Colon (tissue), 2 donors: ENCODE data around the gene MAFG.

ENCODE experiments used
- FAIRE-seq: peaks from 2 replicates; lab custom pipeline; 2012; peaks lifted over from hg19 to GRCh38; lab: Jason Lieb, UNC
- donor health status: control.
- donor health status: control.

MAFG gene

DNA sequence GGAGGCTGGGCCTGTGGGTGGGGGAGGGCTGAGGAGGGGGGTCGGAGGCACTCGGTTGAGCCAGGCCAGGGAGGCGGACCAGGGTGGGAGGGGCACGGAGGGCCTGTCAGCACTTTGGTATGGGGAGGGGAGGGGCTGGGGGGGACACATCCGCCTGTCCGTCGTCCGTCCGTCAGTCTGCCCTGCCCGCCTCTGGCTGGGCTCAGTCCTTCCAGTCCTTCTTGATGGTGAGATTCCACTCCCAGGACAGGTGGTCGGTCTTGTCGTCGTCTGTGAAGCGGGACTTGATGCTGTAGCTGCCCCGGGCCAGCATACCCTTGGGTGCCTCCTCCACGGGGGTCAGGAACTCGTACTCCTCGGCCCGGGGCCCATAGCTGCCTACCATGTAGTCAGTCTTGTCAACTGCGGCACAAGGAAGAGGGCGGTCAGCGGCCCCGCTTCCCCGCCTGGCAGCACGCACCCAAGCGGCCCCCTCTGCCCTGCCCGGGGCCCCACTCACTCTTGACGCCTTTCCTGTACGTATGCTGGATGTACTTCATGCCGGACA, 58.8 kb downstream of the MAFG start:
- FAIRE-seq, result no peak
